HPDE6-E6E7 (cell line): ENCODE data around the gene SUFU.

Experiments
- DNase-seq: peaks from one replicate; pipeline ENCODE4 v3.0.0; 2011; ENCODE audit warnings: missing footprints; ENCODE audit errors: extremely low spot score

The SUFU gene

GRCh38 chr10:102633848-102634247, 130.1 kb downstream of the SUFU start:
- DNase-seq: no peak

DNA sequence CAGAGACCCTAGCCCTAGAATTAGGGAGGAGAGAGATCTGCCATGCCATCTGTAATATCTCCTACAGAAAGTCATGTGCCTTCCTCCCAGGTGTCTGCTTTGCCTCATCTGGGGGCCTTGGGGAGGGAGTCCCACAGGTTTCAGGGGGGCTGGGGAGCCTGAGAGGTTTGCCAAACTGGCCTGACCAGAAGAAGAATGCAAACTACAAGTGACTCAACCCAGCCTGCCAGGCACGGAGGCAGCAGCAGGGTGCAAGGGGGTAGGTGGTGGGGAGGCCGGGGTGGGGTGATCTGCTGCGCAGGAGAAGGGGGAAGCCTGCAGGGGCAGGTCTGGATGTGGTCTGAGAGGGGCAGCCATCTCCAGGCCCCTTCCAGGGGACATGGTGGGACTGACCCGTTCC, 130.9 kb downstream of the SUFU start:
- no peak for DNase-seq

DNA sequence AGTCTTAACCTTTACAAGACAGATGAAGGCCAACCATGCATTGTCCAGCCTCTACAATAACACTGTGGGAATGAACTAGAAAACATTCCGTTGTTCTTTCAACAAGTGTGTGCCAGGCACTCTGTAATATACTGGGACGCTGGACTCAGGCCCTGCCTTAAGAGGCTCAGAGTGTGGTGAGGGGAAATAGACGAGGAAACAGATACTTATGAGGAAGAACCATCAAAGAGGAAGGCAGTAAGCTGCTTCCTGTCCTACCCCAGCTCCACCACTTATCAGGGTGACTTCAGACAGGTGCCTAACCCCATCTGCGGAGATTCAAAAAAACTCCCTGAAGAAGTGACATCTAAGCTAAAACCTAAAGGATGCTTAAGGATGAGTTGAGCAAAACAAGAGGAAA, 131.6 kb downstream of the SUFU start:
- DNase-seq: no peak

DNA sequence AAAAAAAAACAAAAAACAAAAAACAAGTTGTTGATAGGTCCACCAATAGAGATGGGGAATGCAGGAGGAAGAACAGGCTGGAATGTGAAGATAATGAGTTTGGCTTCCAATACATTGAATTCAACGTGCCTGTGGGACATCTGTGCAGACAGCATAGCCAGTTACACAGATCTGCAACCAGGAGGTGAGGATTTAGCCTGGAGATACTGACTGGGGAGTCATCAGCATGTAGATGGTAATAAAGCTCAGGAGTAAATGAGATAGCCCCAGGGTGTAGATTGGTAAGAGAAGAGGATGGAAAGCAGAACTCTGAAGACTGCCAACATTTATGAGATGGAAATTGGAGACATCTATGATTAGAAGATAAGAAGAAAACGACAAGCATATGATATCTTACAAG, 135.8 kb downstream of the SUFU start:
- DNase-seq: no peak

GRCh38 chr10:102641402-102641801, 137.6 kb downstream of the SUFU start:
- DNase-seq: no peak

DNA sequence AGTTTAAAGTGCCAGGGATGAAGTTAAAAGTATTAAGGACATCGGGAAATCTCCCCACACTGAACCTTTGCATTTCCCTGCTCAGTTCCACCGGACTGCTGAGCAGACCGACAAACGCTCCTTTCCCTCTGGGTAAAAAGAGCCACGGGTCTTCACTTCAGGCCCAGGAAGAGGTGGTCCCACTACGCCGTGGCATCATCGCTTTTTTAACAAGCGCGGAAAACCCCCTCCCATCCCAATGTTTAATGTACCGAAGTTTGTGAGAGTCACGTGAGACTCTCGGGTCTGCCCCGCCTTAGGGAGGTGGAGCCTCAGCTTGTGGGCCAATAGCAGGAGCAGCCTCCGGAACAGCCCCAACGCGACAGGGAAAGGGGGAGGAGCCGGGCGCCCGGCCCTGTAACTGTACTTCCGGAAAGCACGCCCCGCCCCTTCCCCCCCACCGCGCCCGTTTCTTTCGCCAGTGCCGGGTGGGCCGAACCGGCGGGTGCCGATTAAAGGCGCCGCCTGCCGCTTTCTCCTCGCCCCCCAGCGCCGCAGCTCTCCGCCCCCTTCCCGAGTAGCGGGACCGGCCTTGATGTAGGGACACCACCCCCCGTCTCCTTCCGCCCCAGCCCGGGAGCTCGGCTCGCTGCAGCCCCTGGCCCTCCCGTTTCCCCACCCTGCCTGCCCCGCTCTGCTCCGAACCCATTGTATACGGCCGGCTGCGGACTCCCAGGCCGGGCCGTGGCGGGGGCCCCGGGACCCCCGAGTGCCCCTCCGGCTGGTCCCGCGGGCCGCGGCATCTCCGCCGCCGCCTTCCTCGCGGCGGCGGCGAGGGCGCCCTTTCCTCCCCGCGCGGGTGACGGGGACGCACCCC, 138.3 kb downstream of the SUFU start:
- DNase-seq: peak; percentile 89

DNA sequence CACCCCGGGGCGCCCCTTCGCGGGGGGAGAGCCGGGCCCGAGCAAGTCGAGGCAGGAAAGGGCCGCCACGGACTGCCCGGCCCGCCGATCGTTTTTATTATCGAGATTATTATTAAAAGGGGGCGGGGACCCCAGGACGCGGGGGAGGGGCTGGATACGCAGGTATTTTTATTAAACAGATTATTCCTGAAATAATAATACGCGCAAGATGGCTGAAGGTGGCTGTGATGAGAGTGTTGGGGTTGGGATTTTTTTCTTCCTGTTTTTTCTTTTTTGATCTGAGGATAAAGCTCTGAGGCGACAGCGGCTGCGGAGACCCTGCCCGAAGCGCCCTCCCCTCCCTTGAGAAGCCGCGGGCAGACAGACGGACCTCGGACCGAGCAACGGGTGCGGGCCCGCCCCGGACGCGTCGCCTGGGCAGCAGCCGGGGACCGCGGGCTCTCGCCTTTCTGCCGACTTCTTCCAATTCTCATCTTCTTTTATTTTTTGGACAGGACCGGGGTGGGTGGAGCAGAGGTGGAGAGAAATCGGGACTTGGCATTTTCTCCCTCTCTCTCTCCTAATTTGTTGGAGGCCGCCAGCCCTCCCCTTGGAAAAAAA, 139.1 kb downstream of the SUFU start:
- no peak for DNase-seq

DNA sequence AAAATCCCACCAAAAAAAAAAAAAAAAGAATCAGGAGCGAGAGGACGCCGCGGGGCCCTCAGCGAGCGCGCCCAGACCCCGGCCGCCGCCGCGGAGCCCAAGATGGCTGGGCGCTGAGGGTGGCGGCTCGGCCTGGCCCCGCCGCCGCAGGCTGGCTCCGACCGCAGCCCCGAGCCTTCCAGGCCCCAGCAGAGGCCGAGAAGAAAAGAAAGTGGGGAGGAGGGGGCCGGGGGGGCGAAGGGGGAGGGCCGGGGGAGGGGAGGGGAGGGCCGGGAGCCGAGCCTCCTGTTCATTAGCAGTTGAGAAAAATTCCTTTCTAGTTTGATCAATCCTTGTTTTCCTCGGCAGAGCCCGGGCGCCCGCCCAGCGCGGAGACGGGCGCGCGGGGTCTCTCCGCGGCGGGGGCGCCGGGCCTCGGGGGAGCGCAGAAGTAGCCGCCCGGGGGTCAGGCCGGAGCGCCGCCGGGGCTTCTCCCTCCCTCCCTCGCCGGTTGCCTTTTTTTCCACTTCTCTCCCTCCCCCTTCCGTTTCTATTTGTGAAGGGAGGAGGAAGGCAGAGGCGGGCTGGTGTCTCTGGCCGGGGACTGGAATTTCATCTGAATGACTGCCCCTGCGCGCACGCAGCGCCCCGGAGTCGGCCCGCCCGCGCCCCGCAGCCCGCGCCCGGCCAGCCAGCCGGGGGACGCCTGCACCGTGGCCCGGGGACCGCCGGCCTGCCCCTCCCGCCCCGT, 139.7 kb downstream of the SUFU start:
- no peak for DNase-seq

DNA sequence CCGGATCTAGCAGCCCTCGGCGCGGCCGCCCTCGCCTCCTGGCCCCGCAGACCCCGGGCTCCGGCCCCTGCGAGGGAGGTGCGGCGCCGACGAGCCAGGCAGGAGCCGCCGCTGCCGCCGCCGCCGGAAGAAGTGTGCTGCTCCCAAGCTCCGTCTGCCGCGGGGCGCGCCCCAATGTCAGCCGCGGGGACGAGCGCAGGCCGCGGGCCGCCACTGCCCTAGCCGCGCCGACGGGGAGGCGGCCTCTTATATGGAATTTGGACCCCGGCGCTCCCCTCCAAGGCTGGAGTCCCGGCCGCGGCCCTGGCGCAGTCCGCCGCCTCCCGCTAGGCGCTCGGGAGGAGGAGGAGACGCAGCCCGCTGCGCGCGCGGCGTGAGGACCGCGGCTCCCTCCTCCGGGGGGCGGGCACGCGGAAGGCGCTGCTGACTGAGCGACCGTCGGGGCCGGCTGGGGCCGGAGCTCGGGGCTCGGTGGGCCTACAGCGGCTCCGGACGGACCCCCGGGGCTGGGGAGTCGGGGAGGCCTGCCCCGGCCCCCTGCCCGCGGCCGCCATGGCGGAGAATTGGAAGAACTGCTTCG, 140.4 kb downstream of the SUFU start, which contains the start of gene TRIM8:
TRIM8 (plus strand) TSS at position 414 of the 580 bp plus-strand sequence; CDS start at position 553, 139 bp downstream.
- no peak for DNase-seq

DNA sequence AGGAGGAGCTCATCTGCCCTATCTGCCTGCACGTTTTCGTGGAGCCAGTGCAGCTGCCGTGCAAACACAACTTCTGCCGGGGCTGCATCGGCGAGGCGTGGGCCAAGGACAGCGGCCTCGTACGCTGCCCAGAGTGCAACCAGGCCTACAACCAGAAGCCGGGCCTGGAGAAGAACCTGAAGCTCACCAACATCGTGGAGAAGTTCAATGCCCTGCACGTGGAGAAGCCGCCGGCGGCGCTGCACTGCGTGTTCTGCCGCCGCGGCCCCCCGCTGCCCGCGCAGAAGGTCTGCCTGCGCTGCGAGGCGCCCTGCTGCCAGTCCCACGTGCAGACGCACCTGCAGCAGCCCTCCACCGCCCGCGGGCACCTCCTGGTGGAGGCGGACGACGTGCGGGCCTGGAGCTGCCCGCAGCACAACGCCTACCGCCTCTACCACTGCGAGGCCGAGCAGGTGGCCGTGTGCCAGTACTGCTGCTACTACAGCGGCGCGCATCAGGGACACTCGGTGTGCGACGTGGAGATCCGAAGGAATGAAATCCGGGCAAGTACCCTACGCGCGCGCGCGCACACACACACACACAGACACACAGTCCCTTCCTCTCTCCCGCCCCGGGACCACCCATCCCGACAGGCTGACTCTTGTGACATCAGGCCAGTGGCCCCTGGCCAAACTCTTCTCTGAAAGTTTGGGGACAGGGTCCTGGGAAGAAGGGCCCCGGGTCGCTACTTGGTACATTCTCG, 141.0 kb downstream of the SUFU start:
- DNase-seq: no peak

GRCh38 chr10:102645388-102645740, 141.6 kb downstream of the SUFU start:
- no peak for DNase-seq

- peak; percentile 90 for DNase-seq
These were observed 142.2 kb downstream of the SUFU start for GRCh38 chr10:102645741-102646609.

DNA sequence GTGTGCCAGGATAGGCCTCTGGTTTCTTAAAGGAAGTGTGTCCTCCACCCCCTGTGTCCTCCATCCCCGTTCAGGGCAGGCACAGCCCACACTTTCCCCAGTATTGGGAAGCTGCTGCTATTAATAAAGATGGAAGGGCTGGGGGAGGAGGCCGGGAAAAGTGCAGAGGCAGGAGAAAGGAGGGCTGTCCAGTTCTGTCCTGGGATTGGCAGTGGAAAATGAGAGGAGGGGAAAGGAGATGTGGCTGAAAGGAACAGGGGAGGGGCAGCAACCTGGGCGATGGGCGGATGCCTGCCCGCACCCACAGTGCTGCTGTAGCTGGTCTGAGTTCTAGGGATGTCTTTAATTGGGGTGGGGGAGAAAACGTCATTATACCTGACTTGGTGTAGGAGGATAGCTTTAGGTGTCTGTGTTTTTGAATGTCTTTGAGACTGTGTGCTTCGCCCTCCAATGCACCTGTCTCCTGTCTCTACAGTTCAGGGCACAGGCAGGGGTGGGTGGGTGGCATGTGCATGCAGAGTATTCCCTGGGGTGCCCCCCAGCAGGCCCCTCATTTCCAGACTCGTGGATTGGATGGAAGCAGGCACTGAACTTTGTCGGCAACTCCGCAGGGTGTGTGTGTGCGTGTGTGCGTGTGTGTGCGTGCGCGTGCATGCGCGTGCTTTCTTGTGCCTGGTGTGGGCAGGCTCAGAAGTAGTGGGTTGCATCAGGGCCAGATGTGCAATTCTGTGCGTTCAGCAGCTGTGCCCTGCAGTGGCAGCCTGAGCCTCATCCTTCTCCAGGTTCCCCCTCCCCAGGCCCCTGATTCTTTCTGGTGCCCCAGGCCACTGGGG, 143.1 kb downstream of the SUFU start:
- DNase-seq: no peak

GRCh38 chr10:102647443-102648268, 143.9 kb downstream of the SUFU start:
- DNase-seq: no peak

DNA sequence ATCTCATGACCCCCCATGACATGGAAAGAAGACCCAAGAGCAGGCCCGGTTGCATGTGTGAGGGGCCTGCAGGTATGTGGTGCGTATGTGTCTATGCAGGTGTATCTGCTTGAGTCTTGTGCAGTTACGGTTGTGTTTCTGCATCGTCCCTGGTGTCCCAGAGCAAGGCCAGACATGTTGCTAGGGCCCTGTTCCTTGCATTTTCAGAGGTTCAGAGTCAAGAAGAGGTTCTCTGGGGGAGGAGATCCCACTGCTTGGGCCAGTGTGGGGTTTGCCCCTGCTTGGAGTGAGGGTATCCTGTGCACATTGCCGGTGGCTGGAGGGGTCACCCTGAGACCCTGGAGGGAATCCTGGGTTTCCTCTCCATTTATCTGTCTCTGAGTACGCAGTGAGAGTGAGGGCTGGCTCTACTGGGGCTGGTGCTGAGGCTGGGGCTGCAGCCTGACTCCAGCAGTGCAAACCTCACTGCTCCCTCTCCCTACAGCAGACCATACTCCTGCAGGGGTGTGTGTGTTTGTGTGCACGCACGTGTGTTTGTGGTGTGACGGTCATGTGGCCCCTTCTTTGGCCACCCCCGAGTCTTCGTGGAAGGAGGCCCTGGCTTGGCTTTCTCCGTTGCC, 144.6 kb downstream of the SUFU start:
- no peak for DNase-seq

DNA sequence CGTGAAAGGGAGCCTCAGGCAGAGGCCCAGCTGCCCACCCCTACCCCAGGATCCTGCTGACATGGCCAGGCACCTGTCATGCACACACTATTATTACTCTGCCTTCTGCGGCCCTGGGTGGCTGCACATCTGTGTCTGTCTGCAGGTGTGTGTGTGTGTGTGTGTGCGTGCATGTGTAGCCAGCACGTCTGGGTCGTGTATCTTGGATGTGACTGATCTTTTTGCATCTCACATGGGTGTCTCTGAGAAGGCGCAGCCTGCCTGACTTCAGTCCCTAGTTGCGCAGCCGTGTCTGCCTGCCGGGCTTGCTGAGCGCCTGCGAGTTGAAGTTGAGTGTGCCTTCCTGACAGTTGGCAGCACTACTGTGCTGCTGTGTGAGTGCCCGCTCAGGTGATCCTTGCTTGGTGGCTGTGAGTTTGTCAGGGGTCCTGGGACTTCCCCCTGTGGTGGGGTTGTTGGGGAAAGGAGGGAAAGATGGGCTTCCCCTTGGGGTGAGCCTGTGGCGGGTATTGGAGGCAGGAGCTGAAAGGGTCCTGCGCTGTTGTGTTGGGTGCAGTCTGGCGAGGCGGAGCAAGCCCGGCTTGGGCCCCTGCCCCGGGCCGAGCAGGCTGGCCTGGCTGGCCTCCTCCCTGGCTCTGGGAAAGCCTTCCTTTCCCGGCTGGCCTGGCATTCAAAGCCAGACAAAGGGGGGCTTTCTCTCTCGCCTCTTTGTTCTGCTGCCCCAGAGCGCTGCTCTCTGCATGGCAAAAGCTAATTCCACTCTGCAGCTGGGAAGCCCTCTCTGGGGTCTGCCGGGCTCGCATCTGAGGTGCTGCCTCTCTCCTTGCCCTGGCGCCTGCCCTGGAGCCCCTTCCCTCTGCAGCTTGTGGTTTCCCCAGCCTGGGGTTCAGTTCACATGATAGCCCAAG, 145.4 kb downstream of the SUFU start:
- no peak for DNase-seq
